Kidney glomerular epithelial cell (primary cell): ENCODE results near the gene MAP4K3.
"Not testable (repeated sequence)": the region's sequence is repeated elsewhere in the genome, so short reads cannot be mapped to it uniquely, and the experiment has no call there.

Experiments used
- DNase-seq: peaks from one replicate; lab custom pipeline; 2025; lab: John Stamatoyannopoulos, UW

Gene MAP4K3

GRCh38 chr2:39370101-39370500, 67.0 kb downstream of the MAP4K3 start:
- DNase-seq = no peak

- no peak for DNase-seq
These were observed 68.2 kb downstream of the MAP4K3 start for GRCh38 chr2:39368846-39369245.

GRCh38 chr2:39368376-39368775, 68.7 kb downstream of the MAP4K3 start:
- DNase-seq = no peak

GRCh38 chr2:39362595-39362994, 74.5 kb downstream of the MAP4K3 start:
- DNase-seq = no peak

- no peak for DNase-seq
These were observed 75.6 kb downstream of the MAP4K3 start for GRCh38 chr2:39361511-39361910.

- not testable (repeated sequence) for DNase-seq
These were observed 76.7 kb downstream of the MAP4K3 start for GRCh38 chr2:39360342-39360741.

- DNase-seq = no peak
These were observed 77.5 kb downstream of the MAP4K3 start for GRCh38 chr2:39359453-39360038.

GRCh38 chr2:39356922-39357639, 80.0 kb downstream of the MAP4K3 start:
- DNase-seq = no peak

GRCh38 chr2:39350658-39351057, 86.4 kb downstream of the MAP4K3 start:
- DNase-seq = no peak

GRCh38 chr2:39338502-39338901, 98.6 kb downstream of the MAP4K3 start:
- no peak for DNase-seq

GRCh38 chr2:39335930-39336329, 101.2 kb downstream of the MAP4K3 start:
- DNase-seq = no peak

- no peak for DNase-seq
These were observed 102.1 kb downstream of the MAP4K3 start for GRCh38 chr2:39334978-39335377.

- DNase-seq = no peak
These were observed 102.6 kb downstream of the MAP4K3 start for GRCh38 chr2:39334529-39334928.

GRCh38 chr2:39326644-39327043, 110.4 kb downstream of the MAP4K3 start:
- no peak for DNase-seq

- DNase-seq = no peak
These were observed 111.1 kb downstream of the MAP4K3 start for GRCh38 chr2:39325966-39326365.

- not testable (repeated sequence) for DNase-seq
These were observed 115.7 kb downstream of the MAP4K3 start for GRCh38 chr2:39321056-39322035.

- DNase-seq = no peak
These were observed 116.9 kb downstream of the MAP4K3 start for GRCh38 chr2:39320162-39320561.

GRCh38 chr2:39313575-39313974, 123.5 kb downstream of the MAP4K3 start:
- no peak for DNase-seq

GRCh38 chr2:39311469-39311868, 125.6 kb downstream of the MAP4K3 start:
- no peak for DNase-seq

GRCh38 chr2:39308778-39309177, 128.3 kb downstream of the MAP4K3 start:
- no peak for DNase-seq

GRCh38 chr2:39306626-39307025, 130.5 kb downstream of the MAP4K3 start:
- no peak for DNase-seq

- no peak for DNase-seq
These were observed 132.4 kb downstream of the MAP4K3 start for GRCh38 chr2:39304729-39305128.

- DNase-seq = no peak
These were observed 132.9 kb downstream of the MAP4K3 start for GRCh38 chr2:39304200-39304599.
